K562 (cell line): ENCODE measurements around the gene LMO2. TPM values are rescaled to one million over a fixed set of nuclear protein-coding genes. Genes with fewer than 3 reads are reported as not detected.

Experiments used
- ATAC-seq: fragments of 200-7000 bp; cut with Tn5 transposase; 3 replicates; pipeline ENCODE4 v1.9.1; 2020; ENCODE audit warnings: moderate library complexity
- BruUV-seq: library from RNA; stranded (reverse); fragments of 400-500 nt; replicated peaks from 2 replicates; lab custom pipeline; 2021; lab: Mats Ljungman, UMichigan
- CTCF ChIA-PET: fragments of 300-600 bp; formaldehyde crosslinking; extraction: SDS; loops from one replicate; lab custom pipeline; 2021; ENCODE audit warnings: low intra/inter-chr PET ratio; lab: Yijun Ruan, JAX
- POLR2A ChIA-PET: fragments of 300-600, 350-650 bp; sonication (Branson Sonifier 250); formaldehyde crosslinking; extraction: SDS; loops from one replicate; lab custom pipeline; 2021; ENCODE audit warnings: antibody characterized with exemption, inconsistent platforms; lab: Yijun Ruan, JAX
- DNase-seq, 4 experiments: peaks; one replicate each; pipeline versions ENCODE4 v3.0.0 to v3.0.0-alpha.2; 2011 to 2018; ENCODE audit warnings: low spot score in 3 of 4, mixed read lengths in 3 of 4; ENCODE audit errors: extremely low read depth in 1 of 4
- FAIRE-seq: peaks from 2 replicates; lab custom pipeline; 2011; peaks lifted over from hg19 to GRCh38; lab: Jason Lieb, UNC
- H2AFZ ChIP-seq: 2 replicates; pipeline ENCODE4 v1.6.0; 2011; ENCODE audit warnings: low read depth, low read length, control low read depth, inconsistent platforms
- H3K27ac ChIP-seq: fragments of 200-600 bp; 3 replicates; pipeline ENCODE4 v1.8.0; 2011; ENCODE audit warnings: low read depth, mild to moderate bottlenecking, control low read depth, inconsistent platforms, low read length, moderate library complexity, mixed read lengths; ENCODE audit errors: extremely low read depth
- H3K27me3 ChIP-seq, 2 experiments: fragments of 300-600 bp in 1 of 2; 2 replicates in 1 of 2; 3 replicates in 1 of 2; pipeline versions ENCODE4 v1.6.0 to v1.8.0; 2011; ENCODE audit warnings: inconsistent platforms in 2 of 2, low read length in 2 of 2, mild to moderate bottlenecking in 1 of 2, mixed read lengths in 1 of 2, moderate library complexity in 1 of 2; ENCODE audit not compliant: control insufficient read depth in 2 of 2, insufficient read depth in 2 of 2
- H3K36me3 ChIP-seq: fragments of 300-600 bp; 3 replicates; pipeline ENCODE4 v1.8.0; 2011; ENCODE audit warnings: mild to moderate bottlenecking, low read length, inconsistent platforms; ENCODE audit not compliant: control insufficient read depth, insufficient read depth
- H3K4me1 ChIP-seq, 2 experiments: fragments of 200-600 bp in 1 of 2; replicated peaks in 1 of 2; 2 replicates in 1 of 2; 3 replicates in 1 of 2; pipeline versions ENCODE4 v1.5.1 to v1.8.0; 2011; ENCODE audit warnings: inconsistent platforms in 2 of 2, low read length in 2 of 2, mild to moderate bottlenecking in 1 of 2, mixed read lengths in 1 of 2, moderate library complexity in 1 of 2; ENCODE audit not compliant: control insufficient read depth in 2 of 2, insufficient read depth in 2 of 2
- H3K4me2 ChIP-seq: 2 replicates; pipeline ENCODE4 v1.6.1; 2011; ENCODE audit warnings: low read length, control low read depth, inconsistent platforms, mixed read lengths; ENCODE audit not compliant: insufficient read depth
- H3K4me3 ChIP-seq: fragments of 200-600 bp; sonication (generic), shearing (Covaris generic); 2 replicates; pipeline ENCODE4 v1.5.1; 2016; ENCODE audit warnings: control low read depth, inconsistent platforms
- H3K79me2 ChIP-seq: fragments of 200-600 bp; 3 replicates; pipeline ENCODE4 v1.8.0; 2011; ENCODE audit warnings: low read length, inconsistent platforms; ENCODE audit not compliant: control insufficient read depth, insufficient read depth
- H3K9ac ChIP-seq, 2 experiments: 2 replicates each; pipeline versions ENCODE4 v1.6.0 to v1.6.1; 2011; ENCODE audit warnings: low read depth in 2 of 2, low read length in 2 of 2, control low read depth in 1 of 2, inconsistent platforms in 1 of 2, mild to moderate bottlenecking in 1 of 2, mixed read lengths in 1 of 2; ENCODE audit not compliant: insufficient read depth in 1 of 2
- H3K9me1 ChIP-seq: one replicate; pipeline ENCODE4 v1.6.0; 2011; ENCODE audit warnings: inconsistent platforms, mild to moderate bottlenecking, low read length, moderate library complexity; ENCODE audit not compliant: control insufficient read depth, insufficient read depth
- H3K9me3 ChIP-seq: replicated peaks from 2 replicates; pipeline ENCODE4 v1.5.1; 2011; ENCODE audit warnings: low read depth, low read length, inconsistent platforms; ENCODE audit not compliant: control insufficient read depth, insufficient read depth
- H4K20me1 ChIP-seq: replicated peaks from 2 replicates; pipeline ENCODE4 v1.6.1; 2011; ENCODE audit warnings: low read length, inconsistent platforms, mixed read lengths; ENCODE audit not compliant: control insufficient read depth, insufficient read depth
- CBX1 ChIP-seq: sonication (generic); IDR thresholded peaks from 2 replicates; pipeline ENCODE4 v1.6.1; 2016; ENCODE audit warnings: antibody characterized with exemption, low read depth, mild to moderate bottlenecking
- FOXJ2 ChIP-seq: fragments of 200-800 bp; sonication (Bioruptor generic); IDR thresholded peaks from 2 replicates; pipeline ENCODE4 v1.6.1; 2016; ENCODE audit warnings: missing genetic modification characterization, missing compliant biosample characterization
- MAFK ChIP-seq: IDR thresholded peaks from 2 replicates; pipeline ENCODE4 v1.6.1; 2011; ENCODE audit warnings: low read length, improper control_type of control experiment
- NR1H2 ChIP-seq: sonication (generic); formaldehyde crosslinking; IDR thresholded peaks from 2 replicates; pipeline ENCODE4 v1.4.0; 2020; ENCODE audit warnings: mild to moderate bottlenecking, missing genetic modification reagents
- RNF2 ChIP-seq: sonication (generic); IDR thresholded peaks from 2 replicates; pipeline ENCODE4 v1.6.1; 2016
- SMARCA5 ChIP-seq: fragments of 450-650 bp; IDR thresholded peaks from 2 replicates; pipeline ENCODE4 v1.6.1; 2016
- THAP7 ChIP-seq: fragments of 250-450 bp; sonication (Bioruptor Pico); IDR thresholded peaks from 2 replicates; pipeline ENCODE4 v1.5.0; 2021
- ZNF511 ChIP-seq: sonication (generic); formaldehyde crosslinking; IDR thresholded peaks from 2 replicates; pipeline ENCODE4 v1.8.0; 2022; ENCODE audit warnings: mild to moderate bottlenecking, missing genetic modification reagents
- ZNF586 ChIP-seq: fragments of 450-650 bp; formaldehyde crosslinking; conservative IDR thresholded peaks from 2 replicates; pipeline ENCODE4 v1.4.0; 2020; ENCODE audit warnings: mild to moderate bottlenecking, moderate library complexity
- ZNF668 ChIP-seq: fragments of 250-450 bp; sonication (Bioruptor Pico); IDR thresholded peaks from 2 replicates; pipeline ENCODE4 v1.8.0; 2022; ENCODE audit warnings: mild to moderate bottlenecking, inconsistent platforms
- WGBS: fragments of 100-300 bp; shearing (Covaris generic); methylation state at CpG from one replicate; pipeline ENCODE4 v1.1.6; 2016; ENCODE audit warnings: low coverage, mixed read lengths; ENCODE audit not compliant: insufficient coverage; ENCODE audit errors: missing lambda C conversion rate; 5-methylcytosine and 5-hydroxymethylcytosine counted together
- in situ Hi-C: fragments of 300-500 bp; cut with MboI; formaldehyde crosslinking; loops from 4 replicates; pipeline ENCODE4 v1.15.0; 2018; ENCODE audit warnings: inconsistent platforms, mixed read lengths
- intact Hi-C: fragments of 100-400 bp; cut with micrococcal nuclease; formaldehyde crosslinking; loops from 2 replicates; pipeline ENCODE4 v1.14.2; 2022
- polyA plus RNA-seq, 8 experiments: library from polyadenylated mRNA; depleted of rRNA in 4 of 8; stranded (reverse) in 5 of 8; unstranded in 3 of 8; fragments of >200 nt; fragmentation: Nextera tagmentation in 2 of 8; fragmentation: Illumina TruSeq in 1 of 8; extraction: Ambion mirVana in 2 of 8; extraction: Trizol in 1 of 8; gene quantifications; 2 replicates each; pipeline versions ENCODE4 v1.2.1 to v1.2.3, GENCODE V29; 2011 to 2014; ENCODE audit warnings: inconsistent platforms in 1 of 8, missing spikeins in 1 of 8
- total RNA-seq, 7 experiments: library from RNA; depleted of rRNA in 6 of 7; stranded (reverse); fragments of >200 nt in 6 of 7; fragmentation: Illumina TruSeq in 2 of 7; extraction: Trizol in 2 of 7; gene quantifications; 2 replicates each; pipeline versions ENCODE4 v1.2.1 to v1.2.3, GENCODE V29; 2011 to 2021; ENCODE audit warnings: low replicate concordance in 1 of 7
- TF ChIP-seq, protein P1 (sequence below), 2 experiments: fragments of 450-650 bp; IDR thresholded peaks; 2 replicates each; pipeline ENCODE4 v1.6.1; 2016
- TF ChIP-seq, protein P2 (sequence below): sonication (generic); formaldehyde crosslinking; IDR thresholded peaks from 2 replicates; pipeline ENCODE4 v1.8.1; 2023; ENCODE audit warnings: mild to moderate bottlenecking, missing genetic modification reagents
- TF ChIP-seq, protein P3 (sequence below), 2 experiments: IDR thresholded peaks; 2 replicates each; pipeline ENCODE4 v1.6.1; 2012; ENCODE audit warnings: improper control_type of control experiment in 2 of 2, low read depth in 2 of 2, low read length in 2 of 2, borderline replicate concordance in 1 of 2

LMO2 gene
- total and polyA plus RNA-seq, 9 of the 15 experiments (the other 6 are each of a cell fraction or from before 2014, with no cell fraction given), result 6.9 to 126 (median 91.5) TPM

GRCh38 chr11:33848717-33849390 is 43.0 kb downstream of the LMO2 start:
- H3K9me1 ChIP-seq, result no peaks in the 10 kb centered on the region
- ChIA-PET CTCF (no interaction called here), POLR2A (interaction anchor here (1.0 kb wide), 1 partner anchor 19 kb away, joined by 3 read pairs; no protein-coding TSS in a partner anchor)
- ATAC-seq, result no peak
- H3K9ac ChIP-seq, result no peak overlapping the region
- no TSS peak for BruUV-seq
- H4K20me1 ChIP-seq, result no peaks in the 10 kb centered on the region
- H3K27me3 ChIP-seq, result peaks cover 0 to 5% of the 10 kb centered on the region in 2 experiments; a peak in 1 of 5 replicates
- H2AFZ ChIP-seq, result no peak overlapping the region
- H3K4me1 ChIP-seq, result no peaks in the 10 kb centered on the region
- H3K27ac ChIP-seq, result no peak overlapping the region
- no peaks in the 10 kb centered on the region for H3K79me2 ChIP-seq
- no peak for DNase-seq
- WGBS, result 21% methylated on average over 6 of the region's 6 CpGs
- intact Hi-C loops, result no loop called here
- in situ Hi-C loops, result loop anchor here (25.0 kb wide), 2 partner anchors 313 to 488 kb away; no protein-coding TSS in a partner anchor
- H3K9me3 ChIP-seq, result no peaks in the 10 kb centered on the region; the same call in 1 of the 2 replicates
- H3K36me3 ChIP-seq, result no peaks in the 10 kb centered on the region
- no peak overlapping the region for H3K4me3 ChIP-seq
- H3K4me2 ChIP-seq, result no peak overlapping the region
- FAIRE-seq, result no peak
- no peak for TF ChIP-seq THAP7 (CRISPR knock-in tag)
- TF ChIP-seq CBX1, result no peak
- no peak for TF ChIP-seq NR1H2
- TF ChIP-seq, protein P1, sequence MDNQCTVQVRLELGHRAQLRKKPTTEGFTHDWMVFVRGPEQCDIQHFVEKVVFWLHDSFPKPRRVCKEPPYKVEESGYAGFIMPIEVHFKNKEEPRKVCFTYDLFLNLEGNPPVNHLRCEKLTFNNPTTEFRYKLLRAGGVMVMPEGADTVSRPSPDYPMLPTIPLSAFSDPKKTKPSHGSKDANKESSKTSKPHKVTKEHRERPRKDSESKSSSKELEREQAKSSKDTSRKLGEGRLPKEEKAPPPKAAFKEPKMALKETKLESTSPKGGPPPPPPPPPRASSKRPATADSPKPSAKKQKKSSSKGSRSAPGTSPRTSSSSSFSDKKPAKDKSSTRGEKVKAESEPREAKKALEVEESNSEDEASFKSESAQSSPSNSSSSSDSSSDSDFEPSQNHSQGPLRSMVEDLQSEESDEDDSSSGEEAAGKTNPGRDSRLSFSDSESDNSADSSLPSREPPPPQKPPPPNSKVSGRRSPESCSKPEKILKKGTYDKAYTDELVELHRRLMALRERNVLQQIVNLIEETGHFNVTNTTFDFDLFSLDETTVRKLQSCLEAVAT (IDR thresholded peaks at IDR 0.05), result no peak
- TF ChIP-seq RNF2, result no peak
- no peak for TF ChIP-seq FOXJ2 (tag)
- TF ChIP-seq, protein P2, sequence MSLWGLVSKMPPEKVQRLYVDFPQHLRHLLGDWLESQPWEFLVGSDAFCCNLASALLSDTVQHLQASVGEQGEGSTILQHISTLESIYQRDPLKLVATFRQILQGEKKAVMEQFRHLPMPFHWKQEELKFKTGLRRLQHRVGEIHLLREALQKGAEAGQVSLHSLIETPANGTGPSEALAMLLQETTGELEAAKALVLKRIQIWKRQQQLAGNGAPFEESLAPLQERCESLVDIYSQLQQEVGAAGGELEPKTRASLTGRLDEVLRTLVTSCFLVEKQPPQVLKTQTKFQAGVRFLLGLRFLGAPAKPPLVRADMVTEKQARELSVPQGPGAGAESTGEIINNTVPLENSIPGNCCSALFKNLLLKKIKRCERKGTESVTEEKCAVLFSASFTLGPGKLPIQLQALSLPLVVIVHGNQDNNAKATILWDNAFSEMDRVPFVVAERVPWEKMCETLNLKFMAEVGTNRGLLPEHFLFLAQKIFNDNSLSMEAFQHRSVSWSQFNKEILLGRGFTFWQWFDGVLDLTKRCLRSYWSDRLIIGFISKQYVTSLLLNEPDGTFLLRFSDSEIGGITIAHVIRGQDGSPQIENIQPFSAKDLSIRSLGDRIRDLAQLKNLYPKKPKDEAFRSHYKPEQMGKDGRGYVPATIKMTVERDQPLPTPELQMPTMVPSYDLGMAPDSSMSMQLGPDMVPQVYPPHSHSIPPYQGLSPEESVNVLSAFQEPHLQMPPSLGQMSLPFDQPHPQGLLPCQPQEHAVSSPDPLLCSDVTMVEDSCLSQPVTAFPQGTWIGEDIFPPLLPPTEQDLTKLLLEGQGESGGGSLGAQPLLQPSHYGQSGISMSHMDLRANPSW, result no peak
- TF ChIP-seq ZNF586 (CRISPR knock-in tag), result no peak
- TF ChIP-seq SMARCA5, result no peak
- TF ChIP-seq MAFK, result no peak
- TF ChIP-seq, protein P3, sequence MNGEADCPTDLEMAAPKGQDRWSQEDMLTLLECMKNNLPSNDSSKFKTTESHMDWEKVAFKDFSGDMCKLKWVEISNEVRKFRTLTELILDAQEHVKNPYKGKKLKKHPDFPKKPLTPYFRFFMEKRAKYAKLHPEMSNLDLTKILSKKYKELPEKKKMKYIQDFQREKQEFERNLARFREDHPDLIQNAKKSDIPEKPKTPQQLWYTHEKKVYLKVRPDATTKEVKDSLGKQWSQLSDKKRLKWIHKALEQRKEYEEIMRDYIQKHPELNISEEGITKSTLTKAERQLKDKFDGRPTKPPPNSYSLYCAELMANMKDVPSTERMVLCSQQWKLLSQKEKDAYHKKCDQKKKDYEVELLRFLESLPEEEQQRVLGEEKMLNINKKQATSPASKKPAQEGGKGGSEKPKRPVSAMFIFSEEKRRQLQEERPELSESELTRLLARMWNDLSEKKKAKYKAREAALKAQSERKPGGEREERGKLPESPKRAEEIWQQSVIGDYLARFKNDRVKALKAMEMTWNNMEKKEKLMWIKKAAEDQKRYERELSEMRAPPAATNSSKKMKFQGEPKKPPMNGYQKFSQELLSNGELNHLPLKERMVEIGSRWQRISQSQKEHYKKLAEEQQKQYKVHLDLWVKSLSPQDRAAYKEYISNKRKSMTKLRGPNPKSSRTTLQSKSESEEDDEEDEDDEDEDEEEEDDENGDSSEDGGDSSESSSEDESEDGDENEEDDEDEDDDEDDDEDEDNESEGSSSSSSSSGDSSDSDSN (IDR thresholded peaks at IDR 0.05; ENCODE audit: borderline replicate concordance in 1 of 2, low read depth in 2 of 2, low read length in 2 of 2), result no peak
- TF ChIP-seq ZNF668, result no peak
- no peak for TF ChIP-seq ZNF511 (CRISPR knock-in tag)
